Body of pancreas (tissue), 4 donors: ENCODE measurements around the gene ARHGEF5. TPM values are rescaled to one million over a fixed set of nuclear protein-coding genes. Genes with fewer than 3 reads are reported as not detected.

Experiments used
- ATAC-seq: fragments of 150-250 bp; one replicate; pipeline ENCODE4 v1.9.1; 2016
- DNase-seq, 4 donors: peaks; one replicate each; pipeline ENCODE4 v3.0.0-alpha.2; 2019
- H3K27ac ChIP-seq, 4 donors: fragments of 200-600 bp; sonication (generic); 1 replicate in 3 of 4; 2 replicates in 1 of 4; pipeline versions ENCODE4 v1.5.1 to v1.6.1; 2016 to 2019; ENCODE audit warnings: mild to moderate bottlenecking in 1 of 4, mixed read lengths in 1 of 4, moderate library complexity in 1 of 4
- H3K27me3 ChIP-seq, 2 donors: fragments of 200-600 bp; sonication (generic); one replicate each; pipeline ENCODE4 v1.6.0; 2016; ENCODE audit warnings: mild to moderate bottlenecking in 1 of 2
- H3K36me3 ChIP-seq, 2 donors: fragments of 200-600 bp; sonication (generic); replicated peaks in 1 of 2; 2 replicates each; pipeline ENCODE4 v1.5.1; 2016; ENCODE audit warnings: low read depth in 2 of 2; ENCODE audit not compliant: insufficient read depth in 1 of 2
- H3K4me1 ChIP-seq: fragments of 200-600 bp; sonication (generic); one replicate; pipeline ENCODE4 v1.6.0; 2016
- H3K4me3 ChIP-seq, 2 donors: fragments of 200-600 bp; sonication (generic); 1 replicate in 1 of 2; 2 replicates in 1 of 2; pipeline ENCODE4 v1.5.1; 2016 to 2019
- H3K9me3 ChIP-seq, 3 donors: fragments of 200-600 bp; sonication (generic); 1 replicate in 2 of 3; 2 replicates in 1 of 3; pipeline ENCODE4 v1.5.1; 2016
- CTCF ChIP-seq, 7 experiments: fragments of 450-650 bp in 4 of 7; fragments of 200-600 bp in 3 of 7; sonication (generic) in 3 of 7; IDR thresholded peaks; one replicate each; pipeline ENCODE4 v1.5.1; 2016 to 2019; ENCODE audit warnings: antibody characterized with exemption in 7 of 7
- POLR2A ChIP-seq, 3 donors: fragments of 450-650 bp; IDR thresholded peaks; one replicate each; pipeline ENCODE4 v1.6.1; 2016; ENCODE audit warnings: antibody characterized with exemption in 3 of 3, mild to moderate bottlenecking in 2 of 3
- WGBS, 2 donors: methylation state at CpG; one replicate each; pipeline ENCODE4 v1.1.5; 2017; 5-methylcytosine and 5-hydroxymethylcytosine counted together
- intact Hi-C: fragments of 100-400 bp; cut with DNase I; formaldehyde crosslinking; loops from one replicate; pipeline ENCODE4 v1.15.1; 2023
- total RNA-seq, 2 donors: library from RNA; depleted of rRNA; stranded (reverse); fragments of >200 nt; gene quantifications; one replicate each; pipeline ENCODE4 v1.1.0, GENCODE V29; 2016

ARHGEF5 gene
- total RNA-seq, 2 donors from 2014 or later: 19.1 to 23.1 TPM

- ATAC-seq (no peak), DNase-seq (no peak)
- TF ChIP-seq POLR2A (IDR thresholded peaks at IDR 0.05) (no peak), CTCF (IDR thresholded peaks at IDR 0.05) (no peak)
- Histone ChIP-seq H3K4me1 (no peaks in the 10 kb centered on the region), H3K36me3 (no peaks in the 10 kb centered on the region), H3K9me3 (no peaks in the 10 kb centered on the region), H3K27me3 (no peaks in the 10 kb centered on the region), H3K4me3 (no peak overlapping the region), H3K27ac (no peak overlapping the region)
- 77 to 79% methylated on average over 9 of the region's 9 CpGs for WGBS, 2 donors
- intact Hi-C loops: no loop called here
Measured at GRCh38 chr7:144398291-144398690, 43.1 kb downstream of the ARHGEF5 start.

- intact Hi-C loops: no loop called here
Measured at GRCh38 chr7:144398911-144399310, 43.7 kb downstream of the ARHGEF5 start.

GRCh38 chr7:144399946-144400345 lies 44.7 kb downstream of the ARHGEF5 start:
- intact Hi-C loops: no loop called here
- no peaks in the 10 kb centered on the region for H3K36me3 ChIP-seq

More at GRCh38 chr7:144398911-144399310, 43.7 kb downstream of the ARHGEF5 start:
- WGBS, 2 donors: 60 to 78% methylated on average over 6 of the region's 6 CpGs
- Histone ChIP-seq H3K4me3 (no peak overlapping the region), H3K4me1 (no peaks in the 10 kb centered on the region), H3K36me3 (no peaks in the 10 kb centered on the region), H3K27ac (no peak overlapping the region), H3K27me3 (no peaks in the 10 kb centered on the region), H3K9me3 (no peaks in the 10 kb centered on the region)
- DNase-seq (no peak), ATAC-seq (no peak)
- TF ChIP-seq CTCF (IDR thresholded peaks at IDR 0.05) (no peak), POLR2A (IDR thresholded peaks at IDR 0.05) (no peak)

GRCh38 chr7:144401490-144401889 lies 46.3 kb downstream of the ARHGEF5 start:
- no peaks in the 10 kb centered on the region for H3K4me1 ChIP-seq
- no peaks in the 10 kb centered on the region for H3K36me3 ChIP-seq
- intact Hi-C loops: no loop called here
- H3K27ac ChIP-seq: no peak overlapping the region
- H3K9me3 ChIP-seq: no peaks in the 10 kb centered on the region
- ATAC-seq (no peak), DNase-seq (no peak)
- no peak overlapping the region for H3K4me3 ChIP-seq
- WGBS, 2 donors: 46 to 48% methylated on average over 4 to 5 of the region's 5 CpGs
- no peak for TF ChIP-seq POLR2A (IDR thresholded peaks at IDR 0.05)
- no peak for TF ChIP-seq CTCF (IDR thresholded peaks at IDR 0.05)
- H3K27me3 ChIP-seq: no peaks in the 10 kb centered on the region

More at GRCh38 chr7:144399946-144400345, 44.7 kb downstream of the ARHGEF5 start:
- Histone ChIP-seq H3K27ac (no peak overlapping the region), H3K27me3 (no peaks in the 10 kb centered on the region), H3K9me3 (no peaks in the 10 kb centered on the region), H3K4me3 (no peak overlapping the region), H3K4me1 (no peaks in the 10 kb centered on the region)
- WGBS, 2 donors: 77 to 82% methylated on average over 9 to 11 of the region's 11 CpGs
- no peak for DNase-seq
- TF ChIP-seq POLR2A (IDR thresholded peaks at IDR 0.05) (no peak), CTCF (IDR thresholded peaks at IDR 0.05) (no peak)
- no peak for ATAC-seq

GRCh38 chr7:144403102-144403501 lies 47.9 kb downstream of the ARHGEF5 start:
- H3K27me3 ChIP-seq: no peaks in the 10 kb centered on the region
- 90 to 91% methylated on average over 8 to 11 of the region's 11 CpGs for WGBS, 2 donors
- no peak overlapping the region for H3K4me3 ChIP-seq
- no peaks in the 10 kb centered on the region for H3K9me3 ChIP-seq
- H3K27ac ChIP-seq: no peak overlapping the region
- no peak for ATAC-seq
- H3K36me3 ChIP-seq: no peaks in the 10 kb centered on the region
- intact Hi-C loops: no loop called here
- H3K4me1 ChIP-seq: no peaks in the 10 kb centered on the region
- no peak for DNase-seq
- TF ChIP-seq CTCF (IDR thresholded peaks at IDR 0.05) (no peak), POLR2A (IDR thresholded peaks at IDR 0.05) (no peak)
